Duodenal mucosa (tissue), 2 donors: ENCODE measurements around the gene MNT.
"Not testable (repeated sequence)": the region's sequence is repeated elsewhere in the genome, so short reads cannot be mapped to it uniquely, and the experiment has no call there.

Source experiments
- H3K27ac ChIP-seq: one replicate; pipeline ENCODE4 v1.7.0; 2013; ENCODE audit warnings: low read depth, low read length
- H3K27me3 ChIP-seq, 2 donors: one replicate each; pipeline ENCODE4 v1.7.0; 2013; ENCODE audit warnings: low read length in 2 of 2, control low read depth in 1 of 2; ENCODE audit not compliant: insufficient read depth in 2 of 2, control insufficient read depth in 1 of 2
- H3K36me3 ChIP-seq, 2 donors: one replicate each; pipeline ENCODE4 v1.7.0; 2013; ENCODE audit warnings: low read length in 2 of 2, control low read depth in 1 of 2; ENCODE audit not compliant: insufficient read depth in 2 of 2, control insufficient read depth in 1 of 2
- H3K4me1 ChIP-seq, 2 donors: one replicate each; pipeline ENCODE4 v1.7.0; 2013; ENCODE audit warnings: low read length in 2 of 2, control low read depth in 1 of 2; ENCODE audit not compliant: insufficient read depth in 2 of 2, control insufficient read depth in 1 of 2
- H3K4me3 ChIP-seq, 2 donors: one replicate each; pipeline ENCODE4 v1.7.0; 2013; ENCODE audit warnings: low read length in 2 of 2, low read depth in 1 of 2
- H3K9ac ChIP-seq, 2 donors: one replicate each; pipeline ENCODE4 v1.7.0; 2013; ENCODE audit warnings: low read length in 2 of 2, low read depth in 1 of 2
- H3K9me3 ChIP-seq, 2 donors: one replicate each; pipeline ENCODE4 v1.7.0; 2013; ENCODE audit warnings: low read length in 2 of 2, control low read depth in 1 of 2; ENCODE audit not compliant: control insufficient read depth in 1 of 2

Gene MNT

GRCh38 chr17:2400877-2401425 is at the start of gene MNT:
TSS of gene MNT (minus strand) at chr17:2401060. CDS start at chr17:2400712, 348 bp downstream.
- no peaks in the 10 kb centered on the region for H3K27me3 ChIP-seq
- no peaks in the 10 kb centered on the region for H3K36me3 ChIP-seq
- H3K9ac ChIP-seq: peak within 1 kb of the TSS; percentile 96 to 97
- peak within 1 kb of the TSS; percentile 99 for H3K27ac ChIP-seq
- no peaks in the 10 kb centered on the region for H3K9me3 ChIP-seq
- peaks cover 61 to 62% of the 10 kb centered on the region in 2 donors for H3K4me1 ChIP-seq
- peak within 1 kb of the TSS; percentile 95 to 96 for H3K4me3 ChIP-seq

- H3K9ac ChIP-seq: no peak overlapping the region
- H3K4me1 ChIP-seq: no peaks in the 10 kb centered on the region
- peaks cover under 1 to 2% of the 10 kb centered on the region in 2 donors for H3K36me3 ChIP-seq
- H3K27ac ChIP-seq: no peak overlapping the region
- no peak overlapping the region for H3K4me3 ChIP-seq
- peaks cover 0 to 3% of the 10 kb centered on the region in 2 donors for H3K9me3 ChIP-seq
- H3K27me3 ChIP-seq: no peaks in the 10 kb centered on the region
Observed at GRCh38 chr17:2450016-2450650, 49.3 kb upstream of the MNT start.

- H3K4me1 ChIP-seq: no peaks in the 10 kb centered on the region
- H3K27me3 ChIP-seq: no peaks in the 10 kb centered on the region
- H3K4me3 ChIP-seq: no peak overlapping the region
- peaks cover 0 to 3% of the 10 kb centered on the region in 2 donors for H3K9me3 ChIP-seq
- no peak overlapping the region for H3K27ac ChIP-seq
- H3K9ac ChIP-seq: no peak overlapping the region
- peaks cover 0 to 2% of the 10 kb centered on the region in 2 donors for H3K36me3 ChIP-seq
Observed at GRCh38 chr17:2449486-2449885, 48.6 kb upstream of the MNT start.

GRCh38 chr17:2447479-2447878 is 46.6 kb upstream of the MNT start:
- H3K4me1 ChIP-seq, H3K9ac ChIP-seq, H3K4me3 ChIP-seq, H3K36me3 ChIP-seq, H3K27me3 ChIP-seq, H3K27ac ChIP-seq, H3K9me3 ChIP-seq: not testable (repeated sequence)

GRCh38 chr17:2445638-2446037 is 44.8 kb upstream of the MNT start:
- no peak overlapping the region for H3K9ac ChIP-seq
- H3K4me1 ChIP-seq: peaks cover 4 to 11% of the 10 kb centered on the region in 2 donors
- H3K27ac ChIP-seq: no peak overlapping the region
- H3K4me3 ChIP-seq: no peak overlapping the region
- H3K27me3 ChIP-seq: no peaks in the 10 kb centered on the region
- H3K36me3 ChIP-seq: peaks cover 5 to 6% of the 10 kb centered on the region in 2 donors
- H3K9me3 ChIP-seq: peaks cover 0 to 3% of the 10 kb centered on the region in 2 donors

- Histone ChIP-seq H3K9me3 (peaks cover 0 to 3% of the 10 kb centered on the region in 2 donors), H3K36me3 (peaks cover 5 to 6% of the 10 kb centered on the region in 2 donors), H3K27ac (no peak overlapping the region), H3K4me1 (peaks cover 4 to 11% of the 10 kb centered on the region in 2 donors), H3K27me3 (no peaks in the 10 kb centered on the region), H3K4me3 (no peak overlapping the region), H3K9ac (no peak overlapping the region)
Observed at GRCh38 chr17:2444382-2444781, 43.5 kb upstream of the MNT start.

- Histone ChIP-seq H3K27me3 (no peaks in the 10 kb centered on the region), H3K36me3 (peaks cover 15 to 22% of the 10 kb centered on the region in 2 donors), H3K4me3 (no peak overlapping the region), H3K27ac (no peak overlapping the region), H3K9ac (no peak overlapping the region), H3K9me3 (peaks cover 0 to 3% of the 10 kb centered on the region in 2 donors), H3K4me1 (peaks cover 4 to 11% of the 10 kb centered on the region in 2 donors)
Observed at GRCh38 chr17:2442166-2442565, 41.3 kb upstream of the MNT start.

- no peaks in the 10 kb centered on the region for H3K27me3 ChIP-seq
- no peaks in the 10 kb centered on the region for H3K9me3 ChIP-seq
- H3K9ac ChIP-seq: no peak overlapping the region
- no peak overlapping the region for H3K27ac ChIP-seq
- peaks cover 4 to 11% of the 10 kb centered on the region in 2 donors for H3K4me1 ChIP-seq
- H3K4me3 ChIP-seq: no peak overlapping the region
- peaks cover 15 to 34% of the 10 kb centered on the region in 2 donors for H3K36me3 ChIP-seq
Observed at GRCh38 chr17:2440930-2441329, 40.1 kb upstream of the MNT start.

- H3K9me3 ChIP-seq, H3K27ac ChIP-seq, H3K27me3 ChIP-seq, H3K9ac ChIP-seq, H3K4me3 ChIP-seq: not testable (repeated sequence)
- H3K4me1 ChIP-seq: peaks cover 4 to 11% of the 10 kb centered on the region in 2 donors
- peaks cover 15 to 41% of the 10 kb centered on the region in 2 donors for H3K36me3 ChIP-seq
Observed at GRCh38 chr17:2439997-2440396, 39.1 kb upstream of the MNT start.

GRCh38 chr17:2438823-2439222 is 38.0 kb upstream of the MNT start:
- no peak overlapping the region for H3K27ac ChIP-seq
- no peak overlapping the region for H3K4me3 ChIP-seq
- peaks cover 4 to 11% of the 10 kb centered on the region in 2 donors for H3K4me1 ChIP-seq
- no peaks in the 10 kb centered on the region for H3K27me3 ChIP-seq
- no peak overlapping the region for H3K9ac ChIP-seq
- no peaks in the 10 kb centered on the region for H3K9me3 ChIP-seq
- peaks cover 20 to 47% of the 10 kb centered on the region in 2 donors for H3K36me3 ChIP-seq
